OCI-LY3 (cell line): ENCODE data around the gene LCA5L.

ENCODE experiments used
- H2AFZ ChIP-seq: fragments of 200-600, 300-600 bp; shearing (Covaris generic); 2 replicates; pipeline ENCODE4 v1.6.0; 2014; ENCODE audit warnings: antibody characterized with exemption, low read depth, low read length
- H3K27ac ChIP-seq: fragments of 200-600, 300-600 bp; sonication (generic); 2 replicates; pipeline ENCODE4 v1.5.1; 2014; ENCODE audit warnings: mild to moderate bottlenecking, low read length, moderate library complexity, mixed read lengths
- H3K27me3 ChIP-seq: fragments of 200-600, 300-600 bp; sonication (generic); 2 replicates; pipeline ENCODE4 v1.6.1; 2014; ENCODE audit warnings: low read depth, low read length, mixed read lengths
- H3K36me3 ChIP-seq: fragments of 200-600, 300-600 bp; sonication (generic); replicated peaks from 2 replicates; pipeline ENCODE3; 2014; ENCODE audit warnings: low read depth, low read length, mixed read lengths
- H3K4me1 ChIP-seq: fragments of 300-600, 200-600 bp; sonication (generic); 2 replicates; pipeline ENCODE4 v1.6.1; 2014; ENCODE audit warnings: low read length, mixed read lengths
- H3K4me2 ChIP-seq: fragments of 200-600, 300-600 bp; sonication (generic); 2 replicates; pipeline ENCODE4 v1.6.1; 2014; ENCODE audit warnings: low read length, mixed read lengths
- H3K4me3 ChIP-seq: fragments of 300-600, 200-600 bp; sonication (generic); 2 replicates; pipeline ENCODE4 v1.5.1; 2014; ENCODE audit warnings: antibody characterized with exemption, mild to moderate bottlenecking, low read length, moderate library complexity
- H3K79me2 ChIP-seq: fragments of 300-600, 200-600 bp; shearing (Covaris generic); 2 replicates; pipeline ENCODE4 v1.6.1; 2014; ENCODE audit warnings: mild to moderate bottlenecking, low read length, mixed read lengths
- H3K9ac ChIP-seq: fragments of 300-600, 200-600 bp; shearing (Covaris generic); 2 replicates; pipeline ENCODE4 v1.6.0; 2014; ENCODE audit warnings: mild to moderate bottlenecking, low read length, moderate library complexity
- H3K9me3 ChIP-seq: fragments of 200-600, 300-600 bp; shearing (Covaris generic); 2 replicates; pipeline ENCODE4 v1.6.1; 2014; ENCODE audit warnings: low read length, mixed read lengths; ENCODE audit not compliant: insufficient read depth
- H4K20me1 ChIP-seq: fragments of 200-600, 300-600 bp; sonication (generic); 2 replicates; pipeline ENCODE4 v1.6.1; 2016; ENCODE audit warnings: low read length, mixed read lengths; ENCODE audit not compliant: insufficient read depth
- CTCF ChIP-seq: fragments of 200-600, 300-600 bp; sonication (generic); IDR thresholded peaks from 2 replicates; pipeline ENCODE4 v1.5.1; 2014; ENCODE audit warnings: antibody characterized with exemption, low read length, low read depth
- EZH2phosphoT487 ChIP-seq: fragments of 200-600 bp; shearing (Covaris generic); IDR thresholded peaks from 2 replicates; pipeline ENCODE4 v1.6.1; 2018; ENCODE audit warnings: antibody characterized with exemption, mixed run types, low read depth

The LCA5L gene

GRCh38 chr21:39456665-39457064 is 11.1 kb upstream of the LCA5L start:
- no peak overlapping the region for H3K9ac ChIP-seq
- TF ChIP-seq EZH2phosphoT487, result no peak
- no peak for TF ChIP-seq CTCF
- H3K4me1 ChIP-seq, result peaks cover 8% of the 10 kb centered on the region
- no peak overlapping the region for H3K4me2 ChIP-seq
- no peak overlapping the region for H2AFZ ChIP-seq
- H3K36me3 ChIP-seq, result no peaks in the 10 kb centered on the region
- H3K4me3 ChIP-seq, result no peak overlapping the region
- no peaks in the 10 kb centered on the region for H3K27me3 ChIP-seq
- H3K9me3 ChIP-seq, result no peaks in the 10 kb centered on the region
- no peaks in the 10 kb centered on the region for H4K20me1 ChIP-seq
- H3K27ac ChIP-seq, result no peak overlapping the region
- H3K79me2 ChIP-seq, result no peaks in the 10 kb centered on the region

- H3K4me2 ChIP-seq, result no peak overlapping the region
Observed at GRCh38 chr21:39454949-39455668, 9.5 kb upstream of the LCA5L start.

GRCh38 chr21:39453571-39454179 is 8.1 kb upstream of the LCA5L start:
- Histone ChIP-seq H4K20me1 (no peaks in the 10 kb centered on the region), H3K4me1 (no peaks in the 10 kb centered on the region), H3K4me3 (no peak overlapping the region), H3K36me3 (no peaks in the 10 kb centered on the region), H3K27me3 (peaks cover 5% of the 10 kb centered on the region; the same call in 1 of the 2 replicates), H2AFZ (no peak overlapping the region), H3K9me3 (no peaks in the 10 kb centered on the region), H3K4me2 (no peak overlapping the region), H3K27ac (no peak overlapping the region), H3K9ac (no peak overlapping the region), H3K79me2 (no peaks in the 10 kb centered on the region)
- TF ChIP-seq EZH2phosphoT487 (no peak), CTCF (no peak)

More at GRCh38 chr21:39454949-39455668, 9.5 kb upstream of the LCA5L start:
- H3K4me1 ChIP-seq, result no peaks in the 10 kb centered on the region
- H3K4me3 ChIP-seq, result no peak overlapping the region
- H3K9me3 ChIP-seq, result no peaks in the 10 kb centered on the region
- no peak overlapping the region for H2AFZ ChIP-seq
- no peak overlapping the region for H3K9ac ChIP-seq
- no peaks in the 10 kb centered on the region for H4K20me1 ChIP-seq
- no peak for TF ChIP-seq CTCF
- no peak for TF ChIP-seq EZH2phosphoT487
- no peaks in the 10 kb centered on the region for H3K36me3 ChIP-seq
- H3K27me3 ChIP-seq, result no peaks in the 10 kb centered on the region
- H3K27ac ChIP-seq, result no peak overlapping the region
- H3K79me2 ChIP-seq, result no peaks in the 10 kb centered on the region

- Histone ChIP-seq H3K9ac (no peak overlapping the region), H3K4me1 (no peaks in the 10 kb centered on the region), H3K9me3 (no peaks in the 10 kb centered on the region), H4K20me1 (no peaks in the 10 kb centered on the region), H3K27ac (no peak overlapping the region), H3K4me2 (no peak overlapping the region), H3K36me3 (no peaks in the 10 kb centered on the region), H3K79me2 (no peaks in the 10 kb centered on the region), H2AFZ (no peak overlapping the region), H3K4me3 (no peak overlapping the region), H3K27me3 (peaks cover 5% of the 10 kb centered on the region; the same call in 1 of the 2 replicates)
- TF ChIP-seq EZH2phosphoT487 (no peak), CTCF (no peak)
Observed at GRCh38 chr21:39452970-39453342, 7.4 kb upstream of the LCA5L start.
